Measurements from ENCODE around the gene TRERF1.

TRERF1 gene

GRCh38 chr6:42239736-42240375 lies 211.9 kb downstream of the TRERF1 start:
- no peak for DNase-seq

GRCh38 chr6:42239333-42239732 lies 212.4 kb downstream of the TRERF1 start:
- no peak for DNase-seq

DNA sequence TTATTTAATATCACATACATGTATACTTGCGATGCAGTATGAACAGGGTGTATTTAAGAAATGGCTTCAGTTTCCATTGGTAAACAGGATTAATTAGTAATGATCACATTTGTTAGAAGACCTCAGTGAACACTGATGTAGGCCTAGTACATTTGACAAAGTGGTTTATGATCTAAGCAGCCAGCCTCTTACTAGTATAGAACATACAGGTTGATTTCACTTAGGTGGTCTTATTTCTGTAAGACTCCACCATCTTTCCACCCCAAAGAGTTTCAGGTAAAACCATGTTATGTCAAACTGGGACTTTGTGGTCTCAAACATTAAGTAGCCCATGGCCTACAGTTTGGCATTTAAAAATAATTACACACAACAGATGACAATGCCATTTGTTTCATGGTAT lies 213.9 kb downstream of the TRERF1 start:
- DNase-seq, result no peak

DNA sequence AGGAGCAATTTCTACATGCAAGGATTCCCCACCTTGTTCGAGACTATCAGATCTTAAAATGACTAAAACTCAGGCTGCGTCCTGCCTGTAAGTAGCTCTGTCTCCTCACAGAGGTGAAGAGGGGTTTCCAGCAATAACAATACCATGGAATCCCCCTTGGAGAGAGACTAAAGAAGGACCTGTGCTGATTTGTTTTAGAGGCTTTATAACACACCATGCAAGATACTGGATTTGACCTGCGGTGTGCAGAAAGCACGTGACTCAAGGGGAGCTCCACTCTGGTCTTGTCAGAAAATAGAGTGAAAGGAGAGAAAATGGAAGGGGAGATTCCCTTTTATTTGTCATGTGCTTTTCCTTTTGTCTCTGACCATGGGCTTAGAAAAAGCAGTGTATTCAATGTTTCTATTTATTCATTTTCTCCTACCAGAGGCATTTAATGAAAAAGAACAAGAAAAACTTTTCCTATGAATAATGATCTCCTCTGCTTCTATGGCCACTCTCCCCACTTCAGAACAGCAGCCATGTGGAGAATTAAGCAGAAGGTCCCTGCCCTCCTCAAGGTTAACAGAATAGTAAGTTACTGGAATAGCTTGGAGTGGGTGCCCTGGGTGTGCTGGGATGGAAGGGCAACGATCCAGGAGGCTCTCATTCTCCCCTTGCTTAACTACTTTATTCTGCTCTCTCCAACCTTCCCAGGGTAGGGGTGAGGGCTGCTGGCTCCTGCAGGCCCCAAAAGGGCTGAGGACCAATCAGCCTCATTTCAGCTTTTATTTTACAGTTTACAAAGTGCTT lies 214.8 kb downstream of the TRERF1 start:
- no peak for DNase-seq

DNA sequence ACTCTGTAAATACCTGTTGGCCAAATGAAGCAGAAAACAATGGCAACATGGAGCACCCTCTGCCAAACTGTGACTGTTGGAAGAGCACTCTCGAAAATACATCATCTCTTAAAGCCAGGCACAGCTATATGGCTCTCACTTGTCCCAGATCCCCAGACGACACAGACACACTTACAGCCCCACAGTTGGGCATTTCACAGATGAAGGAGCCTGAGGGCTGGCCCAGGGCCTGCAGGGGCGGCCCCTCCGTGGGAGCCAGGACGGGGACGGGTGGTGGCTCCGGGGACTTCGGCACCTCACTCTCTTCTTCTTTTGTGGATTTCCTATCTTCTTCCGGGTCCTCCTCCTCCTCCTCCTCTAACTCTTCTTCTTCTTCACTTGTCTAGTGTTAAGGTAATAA lies 215.7 kb downstream of the TRERF1 start:
- DNase-seq, result no peak

DNA sequence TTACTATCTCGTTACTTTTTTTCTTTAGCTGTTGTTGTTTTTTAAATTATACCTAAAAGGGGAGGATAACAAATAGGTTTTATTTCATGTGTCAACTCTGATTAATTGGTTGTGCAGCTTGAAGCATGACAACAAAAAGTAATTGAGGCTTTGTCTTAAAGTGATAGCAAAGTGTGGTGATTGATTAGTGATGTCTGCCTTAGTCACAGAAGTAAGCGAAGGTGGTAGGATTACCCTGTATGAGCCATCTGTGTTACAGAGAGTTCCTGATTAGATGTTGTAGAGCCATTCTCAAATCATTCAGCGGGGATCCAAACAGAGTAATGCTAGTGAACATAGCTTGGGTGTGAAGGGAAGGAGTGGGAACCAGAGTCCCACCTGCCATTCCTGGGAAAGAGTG lies 219.7 kb downstream of the TRERF1 start:
- DNase-seq, result no peak

- DNase-seq, result no peak
Observed at GRCh38 chr6:42230345-42231321, 221.1 kb downstream of the TRERF1 start.

DNA sequence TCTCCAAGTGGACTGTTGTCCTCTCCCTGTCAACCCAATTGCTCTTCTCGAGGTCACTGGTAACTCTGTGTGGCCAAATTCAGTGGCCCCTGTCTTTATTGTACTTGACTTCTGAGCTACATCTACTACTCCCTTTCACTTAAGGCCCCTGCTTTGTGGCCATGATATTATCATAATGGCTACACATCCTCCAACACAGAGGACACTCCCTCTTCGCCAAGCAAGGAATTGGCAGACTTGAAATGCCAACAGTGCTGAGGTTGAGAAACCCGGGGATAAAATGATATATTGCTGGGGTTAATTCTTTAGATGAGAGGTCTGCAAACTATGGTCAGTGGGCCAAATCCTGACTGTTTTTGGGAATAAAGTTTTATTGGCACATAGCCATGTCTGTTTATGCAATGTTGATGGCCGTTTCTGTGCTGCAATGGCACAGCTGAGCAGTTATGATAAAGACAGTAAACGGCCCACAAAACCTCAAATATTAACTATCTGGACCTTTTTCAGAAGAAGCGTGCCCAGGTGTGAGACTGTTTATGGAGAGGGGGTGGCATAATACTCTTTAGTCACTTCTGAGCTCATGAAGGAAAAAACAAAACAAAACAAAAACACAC lies 222.1 kb downstream of the TRERF1 start:
- DNase-seq, result no peak

- DNase-seq, result no peak
Observed at GRCh38 chr6:42228305-42228704, 223.4 kb downstream of the TRERF1 start.

DNA sequence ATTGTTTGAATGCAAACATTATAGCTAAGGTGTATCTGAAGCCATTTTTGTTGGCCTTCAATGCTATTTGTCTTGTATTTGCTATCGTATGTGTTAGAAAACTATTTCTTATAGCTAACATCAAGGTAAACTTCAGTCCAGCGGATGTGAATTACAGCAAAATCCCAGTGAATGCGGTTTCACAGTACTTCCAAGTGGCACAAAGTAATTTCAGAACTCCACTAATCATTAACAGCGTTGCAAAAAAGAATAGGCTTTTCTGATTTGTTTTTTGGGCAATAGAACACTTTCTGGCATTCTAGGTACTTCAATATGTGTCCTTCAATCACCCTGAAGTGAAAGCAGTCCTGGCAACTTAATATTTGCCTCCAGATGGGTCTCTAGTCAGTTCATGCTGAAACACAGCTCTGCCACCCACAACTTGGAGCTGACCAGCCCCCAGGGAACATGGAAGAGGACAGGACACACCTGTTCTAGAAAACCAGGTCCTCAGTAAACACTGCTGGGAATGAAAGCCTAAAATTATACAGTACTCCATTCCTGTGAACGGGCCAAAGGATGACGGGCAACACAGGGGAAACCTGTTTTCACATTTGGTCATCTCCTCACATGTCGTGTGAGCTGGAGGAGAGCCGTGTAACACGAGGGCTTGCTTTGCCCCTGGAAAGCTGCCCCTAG lies 224.4 kb downstream of the TRERF1 start:
- no peak for DNase-seq

- no peak for DNase-seq
Observed at GRCh38 chr6:42226645-42227143, 225.0 kb downstream of the TRERF1 start.

DNA sequence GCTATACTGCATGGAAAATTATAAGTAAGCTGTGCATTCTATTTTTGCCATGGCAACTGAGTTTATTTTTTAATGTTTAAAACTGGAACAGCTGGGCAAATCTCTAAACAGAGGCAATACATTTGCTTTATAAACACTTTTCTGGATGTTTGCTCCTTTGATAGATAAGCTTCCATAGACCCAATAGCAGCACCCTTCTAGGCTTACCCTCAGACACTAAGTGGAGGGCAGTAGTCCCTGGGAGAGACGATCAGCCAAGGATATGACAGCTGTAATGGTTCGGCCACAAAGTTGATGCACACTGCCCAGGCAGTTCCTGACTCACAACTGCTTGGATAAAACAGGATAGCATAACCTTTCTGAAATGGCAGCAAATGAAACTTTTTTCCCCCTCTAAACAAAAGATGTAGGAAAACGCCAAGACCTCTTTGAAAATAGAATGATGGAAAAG lies 225.5 kb downstream of the TRERF1 start:
- DNase-seq, result no peak

GRCh38 chr6:42225419-42225818 lies 226.3 kb downstream of the TRERF1 start:
- DNase-seq, result no peak

- no peak for DNase-seq
Observed at GRCh38 chr6:42225029-42225339, 226.7 kb downstream of the TRERF1 start.

GRCh38 chr6:42224222-42225028 lies 227.3 kb downstream of the TRERF1 start:
- no peak for DNase-seq

DNA sequence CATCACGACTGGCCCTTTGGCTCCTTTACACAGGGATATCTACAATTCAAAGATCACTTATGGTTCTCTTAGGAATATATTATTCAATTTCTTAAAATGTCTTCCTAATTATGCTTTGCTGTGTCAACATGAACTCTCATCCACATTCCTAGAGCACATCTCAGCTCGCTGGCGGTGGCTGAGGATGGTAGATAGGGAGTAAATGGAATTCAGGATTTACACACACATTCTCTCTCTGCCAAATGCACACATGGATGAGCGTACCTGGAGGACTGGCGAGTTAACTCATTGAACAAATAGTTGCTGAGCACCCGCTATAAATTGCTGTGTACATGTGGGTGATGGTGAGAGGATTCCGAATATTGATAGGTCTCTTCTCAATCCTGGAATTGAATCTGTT lies 229.3 kb downstream of the TRERF1 start:
- DNase-seq, result no peak

- DNase-seq, result no peak
Observed at GRCh38 chr6:42221546-42221945, 230.2 kb downstream of the TRERF1 start.

- no peak for DNase-seq
Observed at GRCh38 chr6:42220807-42221206, 230.9 kb downstream of the TRERF1 start.

DNA sequence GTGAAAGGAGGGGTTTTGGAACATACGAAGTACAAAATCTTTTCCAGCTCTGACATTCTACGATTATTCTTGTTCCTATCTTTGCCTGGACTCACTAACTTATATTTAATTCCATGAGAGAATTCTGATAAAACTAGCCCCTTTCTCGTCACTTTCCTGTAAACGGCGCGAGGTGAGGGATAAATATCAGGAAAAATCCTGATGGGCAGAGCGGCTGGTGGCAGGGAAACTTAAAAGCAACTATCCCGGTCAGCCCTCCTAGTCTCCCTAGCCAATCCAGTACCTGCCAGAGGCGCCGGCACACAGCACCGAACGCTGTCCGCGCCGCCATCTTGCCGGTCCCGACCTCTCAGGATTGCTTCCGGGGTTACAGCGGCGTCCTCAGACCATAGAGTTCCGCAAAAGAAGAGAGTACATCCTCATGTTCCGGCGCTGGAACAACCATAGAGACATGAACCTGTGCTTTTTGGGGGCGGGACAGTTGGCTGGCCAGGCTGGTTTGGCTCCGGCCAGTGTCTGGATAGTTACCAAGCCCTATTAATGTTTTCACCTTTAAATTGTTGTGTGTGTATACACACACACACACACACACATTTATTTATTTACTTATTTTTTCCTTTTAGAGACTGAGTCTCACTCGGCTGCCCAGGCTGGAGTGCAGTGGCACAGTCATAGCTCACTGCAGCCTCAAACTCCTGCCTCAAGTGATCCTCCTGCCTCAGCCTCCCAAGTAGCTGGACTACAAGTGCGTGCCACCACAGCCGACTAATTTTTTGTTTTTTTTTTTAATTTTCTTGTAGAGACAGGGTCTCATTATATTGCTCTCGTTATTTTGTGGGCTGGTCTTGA lies 234.0 kb downstream of the TRERF1 start, which contains the start of gene MRPS10:
Gene MRPS10 (minus strand): TSS at position 343 of the 849 bp plus-strand sequence. CDS start 12 bp downstream, at position 331.
- no peak for DNase-seq

DNA sequence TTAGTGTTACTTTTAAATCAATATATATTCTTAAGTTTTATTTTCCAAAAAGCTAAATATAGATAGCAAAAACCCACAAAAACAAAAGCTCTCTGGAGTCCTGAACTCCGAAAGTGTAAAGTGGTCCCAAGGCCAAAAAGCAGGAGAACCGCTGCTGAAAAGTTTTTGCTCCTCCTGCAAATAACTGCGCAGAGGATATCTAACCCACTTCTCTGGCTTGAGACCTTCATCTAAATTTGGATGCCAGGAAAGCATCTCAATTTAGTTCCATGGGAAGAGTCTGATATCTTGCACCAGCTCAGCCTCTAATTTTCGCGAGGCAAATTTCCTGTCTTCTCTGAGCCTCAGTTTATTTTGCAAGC lies 234.6 kb downstream of the TRERF1 start:
- no peak for DNase-seq

Measured in cortex of kidney (tissue), 1 donor.